ENCODE results near the gene PCGF2. TPM values are rescaled to one million over a fixed set of nuclear protein-coding genes. Genes with fewer than 3 reads are reported as not detected.

The PCGF2 gene
- total RNA-seq, 1 donor from 2014 or later = 112 TPM

DNA sequence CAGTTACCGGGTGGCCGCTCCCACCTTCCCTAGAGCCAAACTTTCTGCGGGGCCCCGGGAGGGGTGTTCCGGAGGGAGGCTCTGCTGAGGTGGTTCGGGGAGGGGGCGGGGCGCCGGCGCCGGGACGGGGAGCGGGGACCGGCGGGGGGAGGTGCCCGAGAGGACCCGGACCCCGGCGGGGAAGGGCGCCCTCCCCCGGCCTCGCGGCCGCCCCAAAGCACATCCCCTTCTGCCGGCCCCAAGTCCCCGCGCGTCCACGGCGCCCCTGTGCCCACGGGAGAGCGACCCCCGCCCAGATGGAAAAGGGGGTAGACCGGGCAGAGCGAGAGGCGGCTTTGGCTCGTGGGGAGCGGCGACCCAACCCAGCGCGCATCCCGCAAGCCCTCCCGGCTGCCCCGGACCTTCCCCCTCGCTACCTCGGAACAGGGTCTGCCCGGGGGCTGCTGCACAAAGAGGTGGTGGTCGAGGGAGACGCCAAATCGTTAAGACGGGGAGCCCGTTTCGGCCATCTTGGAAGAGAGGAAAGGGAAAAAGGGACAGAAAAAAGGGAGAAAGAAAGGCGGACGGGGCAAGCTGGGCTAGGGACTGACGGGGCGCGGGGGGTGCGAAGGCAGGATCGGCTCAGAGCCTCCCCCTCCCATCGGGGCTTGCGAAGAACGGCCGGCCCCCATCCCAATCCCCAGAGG lies 530 bp downstream of the PCGF2 start:
- DNase-seq (ENCODE audit: low spot score, unreplicated experiment) = peak; percentile 32
- H3K9me3 Mint-ChIP-seq (ENCODE audit: low read depth) = no peaks in the 10 kb centered on the region
- peak overlapping the region; percentile 90 for H3K4me3 Mint-ChIP-seq (ENCODE audit: low read depth)
- H3K27ac Mint-ChIP-seq = peak overlapping the region; percentile 89
- no peaks in the 10 kb centered on the region for H3K36me3 Mint-ChIP-seq (ENCODE audit: insufficient read depth)
- H3K4me1 Mint-ChIP-seq (ENCODE audit: low read depth) = peaks cover 55% of the 10 kb centered on the region
- no peaks in the 10 kb centered on the region for H3K27me3 Mint-ChIP-seq
- TF ChIP-seq, protein P1, sequence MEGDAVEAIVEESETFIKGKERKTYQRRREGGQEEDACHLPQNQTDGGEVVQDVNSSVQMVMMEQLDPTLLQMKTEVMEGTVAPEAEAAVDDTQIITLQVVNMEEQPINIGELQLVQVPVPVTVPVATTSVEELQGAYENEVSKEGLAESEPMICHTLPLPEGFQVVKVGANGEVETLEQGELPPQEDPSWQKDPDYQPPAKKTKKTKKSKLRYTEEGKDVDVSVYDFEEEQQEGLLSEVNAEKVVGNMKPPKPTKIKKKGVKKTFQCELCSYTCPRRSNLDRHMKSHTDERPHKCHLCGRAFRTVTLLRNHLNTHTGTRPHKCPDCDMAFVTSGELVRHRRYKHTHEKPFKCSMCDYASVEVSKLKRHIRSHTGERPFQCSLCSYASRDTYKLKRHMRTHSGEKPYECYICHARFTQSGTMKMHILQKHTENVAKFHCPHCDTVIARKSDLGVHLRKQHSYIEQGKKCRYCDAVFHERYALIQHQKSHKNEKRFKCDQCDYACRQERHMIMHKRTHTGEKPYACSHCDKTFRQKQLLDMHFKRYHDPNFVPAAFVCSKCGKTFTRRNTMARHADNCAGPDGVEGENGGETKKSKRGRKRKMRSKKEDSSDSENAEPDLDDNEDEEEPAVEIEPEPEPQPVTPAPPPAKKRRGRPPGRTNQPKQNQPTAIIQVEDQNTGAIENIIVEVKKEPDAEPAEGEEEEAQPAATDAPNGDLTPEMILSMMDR (IDR thresholded peaks at IDR 0.05; ENCODE audit: unreplicated experiment) = peak; percentile 35

DNA sequence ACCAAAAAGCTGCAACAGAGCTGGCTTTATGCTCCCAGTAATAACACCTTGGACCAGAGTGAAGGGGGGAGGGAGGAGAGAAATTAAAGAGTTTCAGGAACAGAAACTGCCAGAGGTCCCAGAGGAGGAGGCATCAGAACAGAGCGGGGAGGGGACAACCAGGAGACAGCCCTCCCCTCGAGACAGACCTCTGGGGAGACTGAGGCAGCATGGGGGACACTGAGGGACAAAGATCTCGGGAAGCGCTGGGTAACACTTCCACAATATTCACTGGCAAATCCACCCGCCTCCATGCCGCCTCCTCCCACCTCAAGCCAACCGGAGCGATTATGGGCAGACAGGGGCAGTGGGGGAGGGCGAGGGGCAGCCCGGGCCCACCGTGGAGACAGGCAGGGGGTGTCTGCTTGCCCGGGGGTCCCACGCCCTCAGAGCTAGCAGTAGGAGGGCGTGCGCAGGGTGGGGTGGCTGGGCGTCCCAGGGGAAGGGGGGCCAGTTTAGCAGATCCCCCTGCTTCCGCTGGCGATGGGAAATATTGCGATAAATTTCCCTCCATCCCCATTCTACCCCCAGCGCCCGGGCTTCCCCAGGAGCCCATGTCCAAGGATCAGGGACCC lies 1.2 kb downstream of the PCGF2 start:
- Mint-ChIP-seq H3K4me3 (ENCODE audit: low read depth) (peak overlapping the region; percentile 90), H3K9me3 (ENCODE audit: low read depth) (no peaks in the 10 kb centered on the region), H3K27me3 (no peaks in the 10 kb centered on the region), H3K27ac (peak overlapping the region; percentile 79), H3K36me3 (ENCODE audit: insufficient read depth) (no peaks in the 10 kb centered on the region), H3K4me1 (ENCODE audit: low read depth) (peaks cover 58% of the 10 kb centered on the region)
- TF ChIP-seq, protein P1 (IDR thresholded peaks at IDR 0.05; ENCODE audit: unreplicated experiment) = no peak
- DNase-seq (ENCODE audit: low spot score, unreplicated experiment) = no peak

DNA sequence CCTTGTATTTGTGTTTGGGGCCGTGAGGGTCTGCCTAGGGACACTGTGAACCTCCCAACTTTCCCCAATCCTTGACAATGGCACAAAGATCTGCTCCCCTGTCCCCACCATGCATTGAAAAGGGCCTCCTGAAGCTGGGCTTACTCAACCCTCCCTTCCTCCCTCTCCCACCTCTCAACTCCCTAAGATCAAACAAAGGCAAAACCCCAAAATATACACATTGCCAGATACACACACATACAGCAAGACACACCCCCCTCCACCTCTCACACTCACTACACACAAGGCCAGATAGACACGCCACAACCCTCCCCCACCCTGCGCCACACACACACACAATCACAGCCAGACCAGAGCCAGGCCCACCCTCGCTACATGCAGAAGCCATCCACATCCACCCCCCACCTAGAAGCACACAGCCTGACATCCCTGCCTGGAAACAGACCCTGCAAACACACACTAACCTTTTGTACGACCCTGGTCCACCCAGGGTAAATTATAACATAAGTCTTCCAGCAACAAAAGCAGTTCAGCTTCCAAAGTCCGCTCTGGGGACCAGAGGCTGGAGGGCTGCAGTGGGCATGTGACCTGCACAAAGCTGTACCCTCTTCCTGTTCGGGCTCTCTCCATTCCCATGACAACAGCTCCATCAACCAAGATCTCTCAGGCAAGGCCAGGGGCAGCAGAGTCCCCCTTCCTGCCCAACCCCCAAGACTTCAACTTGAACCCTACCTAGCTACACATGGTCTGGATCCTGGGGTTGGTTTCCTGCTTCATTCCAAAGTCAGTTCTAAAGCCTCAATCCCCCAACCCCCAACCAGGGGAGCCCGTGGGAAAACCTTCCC lies 1.9 kb downstream of the PCGF2 start:
- Mint-ChIP-seq H3K27ac (peak overlapping the region; percentile 79), H3K4me3 (ENCODE audit: low read depth) (peak overlapping the region; percentile 90)

DNA sequence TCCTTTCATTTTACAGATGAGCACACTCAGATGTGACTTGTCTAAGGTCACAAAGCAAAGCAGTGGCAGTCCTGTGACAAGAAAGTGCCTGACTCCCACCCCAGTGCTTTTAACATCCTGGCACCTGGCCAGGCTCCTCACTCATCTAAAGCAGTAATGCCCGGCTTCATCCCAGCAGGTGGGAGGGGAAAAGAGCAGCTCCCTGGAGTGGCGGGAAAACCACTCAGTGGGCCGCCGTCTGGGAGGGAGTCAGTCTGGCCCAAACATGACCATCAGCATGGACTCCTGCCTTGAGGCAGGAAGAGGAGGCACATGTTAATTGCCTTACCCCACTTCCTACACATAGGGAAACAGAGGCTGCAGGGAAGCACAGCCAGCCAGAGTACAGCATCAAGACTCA lies 2.6 kb downstream of the PCGF2 start:
- TF ChIP-seq, protein P1 (IDR thresholded peaks at IDR 0.05; ENCODE audit: unreplicated experiment) = no peak
- no peaks in the 10 kb centered on the region for H3K9me3 Mint-ChIP-seq (ENCODE audit: low read depth)
- H3K27ac Mint-ChIP-seq = no peak overlapping the region
- DNase-seq (ENCODE audit: low spot score, unreplicated experiment) = no peak
- H3K36me3 Mint-ChIP-seq (ENCODE audit: insufficient read depth) = no peaks in the 10 kb centered on the region
- peak overlapping the region; percentile 90 for H3K4me3 Mint-ChIP-seq (ENCODE audit: low read depth)
- peaks cover 51% of the 10 kb centered on the region for H3K4me1 Mint-ChIP-seq (ENCODE audit: low read depth)
- H3K27me3 Mint-ChIP-seq = no peaks in the 10 kb centered on the region

More for the DNA sequence above, 1.9 kb downstream of the PCGF2 start:
- H3K36me3 Mint-ChIP-seq (ENCODE audit: insufficient read depth) = no peaks in the 10 kb centered on the region
- TF ChIP-seq, protein P1 (IDR thresholded peaks at IDR 0.05; ENCODE audit: unreplicated experiment) = no peak
- DNase-seq (ENCODE audit: low spot score, unreplicated experiment) = no peak
- H3K9me3 Mint-ChIP-seq (ENCODE audit: low read depth) = no peaks in the 10 kb centered on the region
- no peaks in the 10 kb centered on the region for H3K27me3 Mint-ChIP-seq
- H3K4me1 Mint-ChIP-seq (ENCODE audit: low read depth) = peaks cover 58% of the 10 kb centered on the region

DNA sequence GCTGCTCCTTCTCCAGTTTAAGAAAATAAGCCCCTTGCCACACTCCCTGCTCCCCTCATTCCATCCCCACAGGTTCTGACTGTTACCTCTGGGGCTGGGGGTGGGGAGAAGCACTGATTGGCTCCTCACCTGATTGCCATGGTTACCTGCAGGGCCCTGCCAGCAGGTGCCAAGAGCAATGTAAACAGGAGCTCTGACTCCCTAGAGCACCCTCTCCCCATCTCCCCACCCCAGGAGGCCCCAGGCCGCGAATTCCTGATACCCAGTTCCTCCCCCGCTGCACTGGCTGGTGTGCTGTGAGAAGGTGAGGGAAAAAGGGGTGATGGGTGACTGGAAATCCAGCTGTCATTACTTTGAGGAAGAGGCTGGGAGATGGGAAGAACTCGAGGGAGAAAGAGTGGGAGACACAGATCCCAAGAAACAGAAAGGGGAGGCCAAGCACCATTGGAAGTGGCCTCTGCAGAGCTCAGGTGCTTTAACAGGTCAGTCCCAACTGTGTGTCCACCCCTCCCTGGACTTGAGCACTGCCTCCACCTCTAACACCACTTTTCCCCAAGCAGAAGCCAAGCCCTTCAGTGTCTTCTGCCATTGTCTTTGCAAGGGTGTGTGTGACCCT lies 4.5 kb downstream of the PCGF2 start:
- no peak for DNase-seq (ENCODE audit: low spot score, unreplicated experiment)
- peaks cover under 1% of the 10 kb centered on the region for H3K36me3 Mint-ChIP-seq (ENCODE audit: insufficient read depth)
- TF ChIP-seq, protein P1 (IDR thresholded peaks at IDR 0.05; ENCODE audit: unreplicated experiment) = no peak
- no peaks in the 10 kb centered on the region for H3K9me3 Mint-ChIP-seq (ENCODE audit: low read depth)
- H3K4me1 Mint-ChIP-seq (ENCODE audit: low read depth) = peaks cover 42% of the 10 kb centered on the region
- H3K27me3 Mint-ChIP-seq = no peaks in the 10 kb centered on the region
- peak overlapping the region; percentile 54 for H3K4me3 Mint-ChIP-seq (ENCODE audit: low read depth)
- H3K27ac Mint-ChIP-seq = peak overlapping the region; percentile 93

All from progenitor cell of endocrine pancreas (in vitro differentiated cells).